NCI-H226 (cell line): ENCODE measurements around the gene CHDH.
A peak's percentile ranks its signal among the peaks of the same experiment; 100 is the strongest.

Experiments
- DNase-seq: peaks from one replicate; pipeline ENCODE4 v3.0.0-alpha.2; 2015

Gene CHDH

GRCh38 chr3:53850895-53851294, 4.7 kb upstream of the CHDH start:
- DNase-seq, result peak; percentile 52

- no peak for DNase-seq
These were observed 3.7 kb upstream of the CHDH start for GRCh38 chr3:53849916-53850315.

GRCh38 chr3:53846851-53847155, 584 bp upstream of the CHDH start:
- DNase-seq, result no peak

- DNase-seq, result no peak
These were observed 412 bp downstream of the CHDH start for GRCh38 chr3:53845881-53846133.

- peak; percentile 22 for DNase-seq
These were observed 927 bp downstream of the CHDH start for GRCh38 chr3:53845103-53845880.

- no peak for DNase-seq
These were observed 1.7 kb downstream of the CHDH start for GRCh38 chr3:53844262-53845102.

- DNase-seq, result no peak
These were observed 2.7 kb downstream of the CHDH start for GRCh38 chr3:53843195-53844177.

GRCh38 chr3:53842436-53843194, 3.6 kb downstream of the CHDH start:
- DNase-seq, result no peak

- no peak for DNase-seq
These were observed 4.9 kb downstream of the CHDH start for GRCh38 chr3:53841296-53841695.

GRCh38 chr3:53837331-53837730, 8.9 kb downstream of the CHDH start:
- no peak for DNase-seq

GRCh38 chr3:53836084-53836872, 9.9 kb downstream of the CHDH start:
- DNase-seq, result no peak

GRCh38 chr3:53835257-53835656, 11.0 kb downstream of the CHDH start:
- DNase-seq, result no peak

- no peak for DNase-seq
These were observed 11.7 kb downstream of the CHDH start for GRCh38 chr3:53834429-53835095.

GRCh38 chr3:53833700-53834099, 12.5 kb downstream of the CHDH start:
- DNase-seq, result no peak

GRCh38 chr3:53833053-53833645, 13.1 kb downstream of the CHDH start:
- DNase-seq, result no peak

- no peak for DNase-seq
These were observed 15.3 kb downstream of the CHDH start for GRCh38 chr3:53830944-53831343.

GRCh38 chr3:53829605-53830004, 16.6 kb downstream of the CHDH start:
- DNase-seq, result no peak

GRCh38 chr3:53828581-53828980, 17.6 kb downstream of the CHDH start:
- DNase-seq, result no peak

GRCh38 chr3:53826048-53826447, 20.2 kb downstream of the CHDH start:
- DNase-seq, result no peak

- no peak for DNase-seq
These were observed 21.4 kb downstream of the CHDH start for GRCh38 chr3:53824795-53825194.
